ENCODE data around the gene JARID2.

- no peak for TF ChIP-seq EZH2 (IDR thresholded peaks at IDR 0.05)
- no peak for TF ChIP-seq POLR2AphosphoS5 (IDR thresholded peaks at IDR 0.05; ENCODE audit: borderline replicate concordance, low read depth, low read length)
Observed at GRCh38 chr6:15331629-15332251, 85.9 kb downstream of the JARID2 start.
